Heart left ventricle (tissue), 16 donors: ENCODE results near the gene FUZ. TPM values are rescaled to one million over a fixed set of nuclear protein-coding genes. Genes with fewer than 3 reads are reported as not detected.
"Not testable (repeated sequence)": the region's sequence is repeated elsewhere in the genome, so short reads cannot be mapped to it uniquely, and the experiment has no call there.

ENCODE experiments used
- ATAC-seq, 4 donors: fragments of 200-7000 bp; cut with Tn5 transposase; one replicate each; pipeline ENCODE4 v1.9.1; 2020 to 2022; ENCODE audit warnings: moderate library complexity in 4 of 4, mild to moderate bottlenecking in 3 of 4, moderate number of reproducible peaks in 1 of 4
- DNase-seq, 5 donors: peaks; one replicate each; pipeline ENCODE4 v3.0.0-alpha.2; 2020
- H3K27ac ChIP-seq, 12 donors: fragments of 200-600 bp; sonication (generic) in 4 of 12; one replicate each; pipeline versions ENCODE4 v1.5.0 to v1.8.0; 2016 to 2022; ENCODE audit warnings: mild to moderate bottlenecking in 2 of 12
- H3K27me3 ChIP-seq, 9 donors: fragments of 200-600 bp; sonication (generic) in 2 of 9; one replicate each; pipeline versions ENCODE4 v1.5.1 to v1.8.0; 2016 to 2022; ENCODE audit warnings: mild to moderate bottlenecking in 3 of 9
- H3K36me3 ChIP-seq, 9 donors: fragments of 200-600 bp; sonication (generic) in 2 of 9; one replicate each; pipeline versions ENCODE4 v1.5.0 to v1.8.0; 2018 to 2022; ENCODE audit warnings: mild to moderate bottlenecking in 2 of 9
- H3K4me1 ChIP-seq, 12 donors: fragments of 200-600 bp; sonication (generic) in 4 of 12; one replicate each; pipeline versions ENCODE4 v1.5.0 to v1.8.0; 2016 to 2022; ENCODE audit warnings: mild to moderate bottlenecking in 3 of 12
- H3K4me3 ChIP-seq, 12 donors: fragments of 200-600 bp; sonication (generic) in 4 of 12; one replicate each; pipeline versions ENCODE4 v1.5.0 to v1.8.0; 2017 to 2022; ENCODE audit warnings: mild to moderate bottlenecking in 9 of 12, moderate library complexity in 4 of 12
- H3K9me3 ChIP-seq, 12 donors: fragments of 200-600 bp; sonication (generic) in 4 of 12; one replicate each; pipeline versions ENCODE4 v1.5.0 to v1.8.0; 2016 to 2022; ENCODE audit warnings: mild to moderate bottlenecking in 1 of 12
- POLR2A ChIP-seq, 2 donors: fragments of 450-650 bp; IDR thresholded peaks; one replicate each; pipeline ENCODE4 v1.6.1; 2017; ENCODE audit warnings: antibody characterized with exemption in 2 of 2, mild to moderate bottlenecking in 2 of 2, moderate library complexity in 2 of 2
- WGBS, 4 donors: extraction: QIAGEN DNeasy Blood & Tissue Kit in 2 of 4; methylation state at CpG; one replicate each; pipeline versions ENCODE4 v1.1.5 to v1.1.7; 2013 to 2018; 5-methylcytosine and 5-hydroxymethylcytosine counted together
- intact Hi-C, 10 donors: fragments of 100-400 bp; cut with DNase I; formaldehyde crosslinking; loops; one replicate each; pipeline versions ENCODE4 v1.11.1 to v1.14.2; 2022
- polyA plus RNA-seq, 2 donors: library from polyadenylated mRNA; stranded (reverse); fragments of 200-250 nt; gene quantifications; one replicate each; pipeline ENCODE4 v1.2.3, GENCODE V29; 2013
- total RNA-seq, 9 donors: library from RNA; depleted of rRNA in 2 of 9; stranded (reverse); fragments of >200 nt in 2 of 9; fragmentation: NEBNext Ultra II Directional in 3 of 9; extraction: Animal tissue kit (Norgen Biotek cat#: 25700) in 3 of 9; gene quantifications; one replicate each; pipeline versions ENCODE4 v1.1.0 to v1.2.4, GENCODE V29; 2016 to 2023
- TF ChIP-seq, protein P1 (sequence below), 12 donors: fragments of 200-600 bp; sonication (generic) in 4 of 12; IDR thresholded peaks; one replicate each; pipeline versions ENCODE4 v1.5.0 to v1.8.0; 2018 to 2022; ENCODE audit warnings: antibody characterized with exemption in 12 of 12, mild to moderate bottlenecking in 5 of 12
- donor health status: ischemic (EF 13 %, LVEDD 7.1; RV severe dilation, severe dysfunction).
- donor health status: healthy with polysubstance abuse.
- donor health status: DM: no; HTN: yes; CAD: no.
- donor health status: DM: no; HTN: no; CAD: no.
- donor health status: ischemic (EF 25% LVEDD 6.9; RV normal size, moderate dysfunction).
- donor health status: ischemic (EF 25% LVEDD 5.7; RV mildly dilated, moderate dysfunction).
- donor health status: healthy.
- donor health status: DM: yes; HTN: yes; CAD: no.
- donor health status: ischemic (EF 35%, LVEDD 5.7; RV mildly dilated, moderate dysfunction).
- donor health status: nonischemic (EF 11% LVEDD 7.7; RV severe dilation, severe dysfunction).
- donor health status: DM: yes; HTN: yes; CAD: no.
- donor health status: PGD.
- donor health status: ischemic (EF 29% LVEDD 5.4; RV normal size, mild dysfunction).
- donor health status: nonischemic (EF 23%, LVEDD 6.1; RV moderate dilation, normal function).

FUZ gene
- total and polyA plus RNA-seq, 11 donors = 12.7 to 29.1 (median 16.2) TPM

DNA sequence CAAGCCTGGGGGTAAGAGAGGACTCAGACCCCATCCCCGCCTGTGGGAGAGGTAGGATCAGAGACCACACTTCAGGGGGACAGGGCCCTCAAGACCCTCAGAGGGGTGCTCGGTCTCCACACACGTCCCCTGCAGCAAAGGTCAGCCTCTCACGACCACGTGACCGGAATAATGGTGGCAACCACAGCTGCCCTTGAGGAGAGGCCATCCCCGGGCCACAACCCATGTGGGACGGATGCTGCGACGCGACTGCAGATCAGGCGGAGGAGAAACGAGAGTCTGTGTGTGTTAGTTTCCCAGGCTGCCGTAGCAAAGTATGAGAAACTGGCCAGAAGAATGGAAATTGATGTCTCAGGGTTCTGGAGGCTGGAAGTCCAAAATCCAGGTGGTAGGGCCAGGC, 13.9 kb upstream of the FUZ start:
- WGBS, 4 donors = 91 to 92% (median 92%) methylated on average over 13 to 14 of the region's 14 CpGs
- H3K9me3 ChIP-seq = no peaks in the 10 kb centered on the region
- no peak overlapping the region for H3K4me3 ChIP-seq
- DNase-seq (no peak), ATAC-seq (no peak)
- H3K4me1 ChIP-seq = peaks cover 0 to 5% (median 0%) of the 10 kb centered on the region in 12 donors
- intact Hi-C loops = no loop called here
- H3K27me3 ChIP-seq = no peaks in the 10 kb centered on the region
- TF ChIP-seq, protein P1, sequence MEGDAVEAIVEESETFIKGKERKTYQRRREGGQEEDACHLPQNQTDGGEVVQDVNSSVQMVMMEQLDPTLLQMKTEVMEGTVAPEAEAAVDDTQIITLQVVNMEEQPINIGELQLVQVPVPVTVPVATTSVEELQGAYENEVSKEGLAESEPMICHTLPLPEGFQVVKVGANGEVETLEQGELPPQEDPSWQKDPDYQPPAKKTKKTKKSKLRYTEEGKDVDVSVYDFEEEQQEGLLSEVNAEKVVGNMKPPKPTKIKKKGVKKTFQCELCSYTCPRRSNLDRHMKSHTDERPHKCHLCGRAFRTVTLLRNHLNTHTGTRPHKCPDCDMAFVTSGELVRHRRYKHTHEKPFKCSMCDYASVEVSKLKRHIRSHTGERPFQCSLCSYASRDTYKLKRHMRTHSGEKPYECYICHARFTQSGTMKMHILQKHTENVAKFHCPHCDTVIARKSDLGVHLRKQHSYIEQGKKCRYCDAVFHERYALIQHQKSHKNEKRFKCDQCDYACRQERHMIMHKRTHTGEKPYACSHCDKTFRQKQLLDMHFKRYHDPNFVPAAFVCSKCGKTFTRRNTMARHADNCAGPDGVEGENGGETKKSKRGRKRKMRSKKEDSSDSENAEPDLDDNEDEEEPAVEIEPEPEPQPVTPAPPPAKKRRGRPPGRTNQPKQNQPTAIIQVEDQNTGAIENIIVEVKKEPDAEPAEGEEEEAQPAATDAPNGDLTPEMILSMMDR (IDR thresholded peaks at IDR 0.05) = no peak
- no peak for TF ChIP-seq POLR2A (IDR thresholded peaks at IDR 0.05)
- no peak overlapping the region for H3K27ac ChIP-seq
- H3K36me3 ChIP-seq = peaks cover 0 to 83% (median 57%) of the 10 kb centered on the region in 9 donors

- H3K36me3 ChIP-seq = peaks cover 0 to 68% (median 34%) of the 10 kb centered on the region in 9 donors
- intact Hi-C loops = loop anchor here in 2 of 10 donors (5.0 kb wide), 1 partner anchor 33 kb away; no protein-coding TSS in a partner anchor
- H3K4me3 ChIP-seq = no peak overlapping the region
- H3K9me3 ChIP-seq = no peaks in the 10 kb centered on the region
- 78 to 92% (median 87%) methylated on average over 6 of the region's 6 CpGs for WGBS, 4 donors
- H3K4me1 ChIP-seq = peaks cover 0 to 20% (median 11%) of the 10 kb centered on the region in 12 donors
- ATAC-seq (no peak), DNase-seq (no peak)
- no peak overlapping the region for H3K27ac ChIP-seq
- H3K27me3 ChIP-seq = no peaks in the 10 kb centered on the region
- TF ChIP-seq, protein P1 (IDR thresholded peaks at IDR 0.05) = no peak
- TF ChIP-seq POLR2A (IDR thresholded peaks at IDR 0.05) = no peak
Measured at GRCh38 chr19:49824662-49825061, 11.6 kb upstream of the FUZ start.

GRCh38 chr19:49823472-49823871, 10.4 kb upstream of the FUZ start:
- 88 to 96% (median 93%) methylated on average over 12 of the region's 12 CpGs for WGBS, 4 donors
- ATAC-seq (no peak), DNase-seq (no peak)
- Histone ChIP-seq H3K36me3 (peaks cover 0 to 57% (median 22%) of the 10 kb centered on the region in 9 donors), H3K27ac (no peak overlapping the region), H3K9me3 (no peaks in the 10 kb centered on the region), H3K27me3 (no peaks in the 10 kb centered on the region), H3K4me1 (peaks cover 0 to 32% (median 17%) of the 10 kb centered on the region in 12 donors), H3K4me3 (no peak overlapping the region)
- no peak for TF ChIP-seq POLR2A (IDR thresholded peaks at IDR 0.05)
- TF ChIP-seq, protein P1 (IDR thresholded peaks at IDR 0.05) = no peak
- intact Hi-C loops = loop anchor here in 2 of 10 donors (5.0 kb wide), 1 partner anchor 34 kb away; no protein-coding TSS in a partner anchor

- peaks cover 0 to 34% (median 17%) of the 10 kb centered on the region in 9 donors for H3K36me3 ChIP-seq
- peak in 1 of 4 donors; percentile 41 for ATAC-seq
- peak overlapping the region; percentile 48 to 100 (median 96) for H3K27ac ChIP-seq
- DNase-seq = peak in 1 of 5 donors; percentile 41
- no peaks in the 10 kb centered on the region for H3K27me3 ChIP-seq
- peaks cover 0 to 38% (median 23%) of the 10 kb centered on the region in 12 donors for H3K4me1 ChIP-seq
- peak overlapping the region in 3 of 12 donors; percentile 74 to 92 (median 90) for H3K4me3 ChIP-seq
- no peaks in the 10 kb centered on the region for H3K9me3 ChIP-seq
- intact Hi-C loops = loop anchor here in 3 of 10 donors (1.0 to 5.0 kb wide), 2 partner anchors 30 to 37 kb away; no protein-coding TSS in a partner anchor
- 46 to 57% (median 51%) methylated on average over 10 of the region's 10 CpGs for WGBS, 4 donors
- TF ChIP-seq, protein P1 (IDR thresholded peaks at IDR 0.05) = no peak
- TF ChIP-seq POLR2A (IDR thresholded peaks at IDR 0.05) = no peak
Measured at GRCh38 chr19:49820125-49820524, 7.0 kb upstream of the FUZ start.

DNA sequence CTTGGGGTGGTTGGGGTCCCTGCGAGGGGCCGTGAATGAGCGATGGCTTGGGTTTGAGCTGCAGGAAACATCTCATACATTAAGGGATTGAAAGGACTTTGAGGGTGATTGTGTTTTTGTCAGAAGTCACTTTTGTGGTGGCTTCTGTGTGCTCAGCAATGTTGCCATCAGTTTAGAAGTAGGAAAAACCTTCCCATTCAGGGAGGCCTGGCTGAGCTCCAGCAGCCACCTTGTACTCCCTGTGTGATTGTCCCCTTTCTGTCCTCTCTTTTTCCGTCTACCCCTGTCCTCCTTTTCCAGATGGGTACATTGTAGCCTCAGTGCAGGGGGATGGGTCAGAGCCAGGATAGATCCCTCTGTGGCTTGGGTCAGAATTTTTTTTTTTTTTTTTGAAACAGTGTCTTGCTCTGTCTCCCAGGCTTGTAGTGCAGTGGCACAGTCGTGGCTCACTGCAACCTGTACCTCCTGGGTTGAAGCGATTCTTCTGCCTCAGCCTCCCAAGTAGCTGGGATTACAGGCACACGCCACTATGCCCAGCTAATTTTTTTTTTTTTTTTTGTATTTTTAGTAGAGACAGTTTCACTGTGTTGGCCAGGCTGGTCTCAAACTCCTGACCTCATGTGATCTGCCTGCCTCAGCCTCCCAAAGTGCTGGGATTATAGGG, 6.5 kb upstream of the FUZ start:
- DNase-seq = peak in 1 of 5 donors; percentile 48
- not testable (repeated sequence) for H3K27me3 ChIP-seq, ATAC-seq, H3K9me3 ChIP-seq
- WGBS, 4 donors = 69 to 73% (median 73%) methylated on average over 7 of the region's 7 CpGs
- H3K4me1 ChIP-seq = peaks cover 0 to 38% (median 23%) of the 10 kb centered on the region in 12 donors
- H3K27ac ChIP-seq = peak overlapping the region; percentile 48 to 100 (median 96)
- H3K4me3 ChIP-seq = peak overlapping the region in 9 of 12 donors; percentile 63 to 92 (median 80)
- peaks cover 0 to 31% (median 15%) of the 10 kb centered on the region in 9 donors for H3K36me3 ChIP-seq
- intact Hi-C loops = loop anchor here in 9 of 10 donors (1.0 to 5.0 kb wide), 7 partner anchors 31 to 187 kb away; partner anchors contain the start of genes PNKP (in 4 of the 9), PTOV1 (in 4 of the 9), AKT1S1 (in 1 of the 9) and TBC1D17 (in 1 of the 9)
